GM18526 (cell line): ENCODE results near the gene FOXD1.

Experiments used
- POLR2A ChIP-seq: IDR thresholded peaks from 3 replicates; pipeline ENCODE4 v1.6.1; 2011; ENCODE audit not compliant: insufficient read length; ENCODE audit errors: extremely low read depth

FOXD1 gene

DNA sequence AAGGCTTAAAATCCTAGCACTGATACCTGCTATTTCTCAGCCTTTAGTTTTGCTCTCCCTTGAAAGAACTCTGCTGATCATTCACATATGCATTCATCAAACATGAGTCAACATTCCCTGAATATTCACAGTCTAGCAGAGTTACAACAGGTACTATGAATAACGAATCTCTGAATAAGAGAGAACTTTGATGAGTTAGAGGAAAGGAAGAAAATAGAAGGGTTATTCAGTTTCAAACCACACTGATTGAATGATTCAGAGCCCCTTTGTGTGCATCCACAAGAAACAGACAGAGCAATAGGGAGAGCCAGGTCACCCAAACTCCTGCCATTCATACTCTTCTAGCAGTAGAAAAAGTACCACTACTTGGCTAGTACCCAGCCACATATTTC, 36.0 kb downstream of the FOXD1 start:
- TF ChIP-seq POLR2A, result no peak

DNA sequence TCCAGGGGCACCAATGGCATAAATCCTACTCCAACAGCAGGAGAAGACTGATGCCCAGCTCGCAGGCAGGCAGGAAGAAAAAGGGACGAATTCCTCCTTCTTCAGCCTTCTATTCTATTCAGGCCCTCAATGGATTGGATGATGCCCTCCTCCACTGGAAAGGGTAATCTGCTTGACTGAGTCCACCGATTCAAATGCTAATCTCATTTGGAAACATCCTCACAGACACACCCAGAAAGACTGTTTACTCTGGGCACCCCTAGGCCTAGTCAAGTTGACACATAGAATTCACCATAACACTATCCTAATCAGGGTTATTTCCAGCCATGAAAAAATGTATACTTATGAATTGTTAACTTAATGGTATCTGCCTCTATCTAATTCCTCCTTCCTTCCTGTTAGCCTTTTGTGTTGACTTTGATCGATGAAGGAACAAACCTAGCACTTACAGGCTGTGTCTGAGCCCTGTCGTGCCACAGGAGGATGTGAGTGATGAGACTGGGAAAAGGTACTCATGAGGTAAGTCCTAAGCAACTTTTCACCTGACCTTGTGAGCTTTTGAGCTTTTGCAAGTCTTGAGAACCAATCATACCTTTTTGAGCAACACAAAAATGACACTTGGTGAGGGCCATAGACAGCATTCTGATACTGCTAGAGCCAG, 36.5 kb downstream of the FOXD1 start:
- no peak for TF ChIP-seq POLR2A

DNA sequence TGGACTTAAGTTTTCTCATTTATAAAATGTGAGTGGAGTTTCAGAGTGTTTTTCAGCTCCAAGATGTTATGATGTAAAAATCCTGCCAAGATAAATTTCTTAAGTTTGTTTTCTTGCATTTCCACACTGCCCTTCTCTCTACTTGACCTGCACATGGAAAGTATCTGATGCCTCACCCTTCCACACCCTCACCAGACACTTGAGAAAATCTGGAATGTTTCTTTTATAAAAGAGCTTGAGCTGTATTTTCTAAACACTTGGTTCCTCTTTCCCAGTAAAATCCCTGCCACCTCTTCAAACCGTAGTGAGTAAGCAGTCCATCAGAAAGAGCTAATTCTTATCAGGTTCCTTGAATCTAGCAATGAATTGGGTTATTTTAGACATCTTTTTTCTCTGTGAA, 42.9 kb downstream of the FOXD1 start:
- TF ChIP-seq POLR2A, result no peak

DNA sequence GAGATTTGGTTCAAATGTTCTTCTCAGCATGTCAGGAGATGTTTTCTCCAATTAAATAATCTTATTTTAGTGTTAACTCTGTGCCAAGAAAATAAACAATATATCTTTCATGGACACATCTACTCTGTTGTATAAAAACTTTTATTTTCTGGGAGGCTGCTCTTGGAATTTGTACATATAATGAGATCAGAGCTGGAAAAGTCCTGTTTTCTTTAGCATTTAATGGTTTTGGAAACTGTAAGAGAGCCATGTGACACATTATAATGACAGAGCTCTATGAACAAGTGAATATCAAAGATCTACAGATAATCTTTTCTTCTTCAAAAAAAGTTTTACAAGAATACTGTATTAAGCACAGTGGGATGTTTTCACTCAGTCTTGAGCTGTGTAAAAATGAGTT, 48.8 kb downstream of the FOXD1 start:
- no peak for TF ChIP-seq POLR2A
